Peyer's patch (tissue), 4 donors: Measurements from ENCODE around the gene ZNF627.

Experiments used
- CTCF ChIP-seq, 6 experiments: fragments of 450-650 bp in 4 of 6; fragments of 200-600 bp in 2 of 6; sonication (generic) in 1 of 6; IDR thresholded peaks; one replicate each; pipeline ENCODE4 v1.5.1; 2017 to 2019; ENCODE audit warnings: antibody characterized with exemption in 6 of 6, mild to moderate bottlenecking in 3 of 6, moderate library complexity in 1 of 6
- POLR2A ChIP-seq, 2 donors: fragments of 450-650 bp; IDR thresholded peaks; one replicate each; pipeline ENCODE4 v1.5.1; 2017; ENCODE audit warnings: antibody characterized with exemption in 2 of 2, mild to moderate bottlenecking in 2 of 2, moderate library complexity in 2 of 2

DNA sequence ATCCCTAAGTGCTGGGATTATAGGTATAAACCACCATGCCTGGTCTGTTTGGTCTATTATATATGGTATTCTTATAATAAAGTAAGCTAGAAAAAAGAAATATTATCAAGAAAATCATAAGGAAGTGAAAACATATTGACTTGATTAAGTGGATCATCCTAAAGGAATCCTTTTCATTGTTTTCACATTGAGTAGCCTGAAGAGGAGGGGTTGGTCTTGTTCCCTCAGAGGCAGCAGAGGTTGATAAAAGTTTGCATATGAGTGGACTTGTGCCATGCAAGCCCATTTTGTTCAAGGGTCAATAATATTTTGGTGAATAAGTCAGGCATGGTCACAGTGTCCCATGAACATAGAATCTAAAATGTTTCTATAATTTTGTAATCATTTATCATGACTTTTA lies 52.7 kb downstream of the ZNF627 start:
- TF ChIP-seq CTCF (IDR thresholded peaks at IDR 0.05), result no peak
- no peak for TF ChIP-seq POLR2A (IDR thresholded peaks at IDR 0.05)
